OCI-LY3 (cell line): ENCODE data around the gene LMAN2.

ENCODE experiments used
- CTCF ChIP-seq: fragments of 200-600, 300-600 bp; sonication (generic); IDR thresholded peaks from 2 replicates; pipeline ENCODE4 v1.5.1; 2014; ENCODE audit warnings: antibody characterized with exemption, low read length, low read depth
- EZH2phosphoT487 ChIP-seq: fragments of 200-600 bp; shearing (Covaris generic); IDR thresholded peaks from 2 replicates; pipeline ENCODE4 v1.6.1; 2018; ENCODE audit warnings: antibody characterized with exemption, mixed run types, low read depth

- peak; percentile 34; the same call in 1 of the 2 replicates for TF ChIP-seq CTCF
- TF ChIP-seq EZH2phosphoT487 = no peak
Observed at GRCh38 chr5:177336112-177336511, 15.4 kb downstream of the LMAN2 start.
